ENCODE data around the gene SLC22A23. TPM values are rescaled to one million over a fixed set of nuclear protein-coding genes. Genes with fewer than 3 reads are reported as not detected.

Gene SLC22A23
- total RNA-seq, 2 experiments from 2014 or later: 0.23 to 0.24 TPM

GRCh38 chr6:3412779-3413500 is 43.9 kb downstream of the SLC22A23 start:
- H3K27ac Mint-ChIP-seq: no peak overlapping the region
- ChIA-PET POLR2A (no interaction called here), CTCF (interaction anchor here (2.9 kb wide), 1 partner anchor 319 kb away, joined by 12 read pairs; no protein-coding TSS in a partner anchor)
- peaks cover 11% of the 10 kb centered on the region for H3K4me1 Mint-ChIP-seq (ENCODE audit: low read depth)
- no peak for DNase-seq
- ATAC-seq: no peak
- H3K27me3 Mint-ChIP-seq (ENCODE audit: low read depth): no peaks in the 10 kb centered on the region
- H3K9me3 Mint-ChIP-seq (ENCODE audit: insufficient read depth): no peaks in the 10 kb centered on the region
- H3K4me3 Mint-ChIP-seq: no peak overlapping the region
- H3K36me3 Mint-ChIP-seq (ENCODE audit: low read depth): no peaks in the 10 kb centered on the region

- ATAC-seq (no peak), DNase-seq (no peak)
- Mint-ChIP-seq H3K9me3 (ENCODE audit: insufficient read depth) (no peaks in the 10 kb centered on the region), H3K27me3 (ENCODE audit: low read depth) (no peaks in the 10 kb centered on the region), H3K27ac (no peak overlapping the region), H3K4me3 (no peak overlapping the region), H3K36me3 (ENCODE audit: low read depth) (no peaks in the 10 kb centered on the region), H3K4me1 (ENCODE audit: low read depth) (peaks cover 11% of the 10 kb centered on the region)
- CTCF ChIA-PET: interaction anchor here (0.8 to 2.8 kb wide), 5 partner anchors 46 to 320 kb away, joined by 3 to 20 read pairs (median 5); no protein-coding TSS in a partner anchor
- POLR2A ChIA-PET: no interaction called here
Measured at GRCh38 chr6:3411967-3412778, 44.7 kb downstream of the SLC22A23 start.

GRCh38 chr6:3410385-3411360 is 46.2 kb downstream of the SLC22A23 start:
- ATAC-seq: peak; percentile 73
- H3K4me1 Mint-ChIP-seq (ENCODE audit: low read depth): peaks cover 11% of the 10 kb centered on the region
- no peak overlapping the region for H3K4me3 Mint-ChIP-seq
- no peaks in the 10 kb centered on the region for H3K36me3 Mint-ChIP-seq (ENCODE audit: low read depth)
- no peaks in the 10 kb centered on the region for H3K27me3 Mint-ChIP-seq (ENCODE audit: low read depth)
- H3K9me3 Mint-ChIP-seq (ENCODE audit: insufficient read depth): no peaks in the 10 kb centered on the region
- DNase-seq: peak; percentile 72
- ChIA-PET POLR2A (no interaction called here), CTCF (interaction anchor here (0.7 to 2.8 kb wide), 17 partner anchors 9 to 324 kb away, joined by 3 to 20 read pairs (median 4); partner anchors contain the start of gene PSMG4)
- H3K27ac Mint-ChIP-seq: no peak overlapping the region

- H3K4me3 Mint-ChIP-seq: no peak overlapping the region
- DNase-seq: no peak
- H3K27ac Mint-ChIP-seq: no peak overlapping the region
Measured at GRCh38 chr6:3409699-3410384, 47.0 kb downstream of the SLC22A23 start.

GRCh38 chr6:3408665-3409064 is 48.2 kb downstream of the SLC22A23 start:
- ChIA-PET POLR2A (no interaction called here), CTCF (no interaction called here)
- peaks cover 4% of the 10 kb centered on the region for H3K4me1 Mint-ChIP-seq (ENCODE audit: low read depth)
- H3K9me3 Mint-ChIP-seq (ENCODE audit: insufficient read depth): no peaks in the 10 kb centered on the region
- no peak overlapping the region for H3K27ac Mint-ChIP-seq
- DNase-seq: no peak
- ATAC-seq: no peak
- H3K36me3 Mint-ChIP-seq (ENCODE audit: low read depth): no peaks in the 10 kb centered on the region
- no peaks in the 10 kb centered on the region for H3K27me3 Mint-ChIP-seq (ENCODE audit: low read depth)
- H3K4me3 Mint-ChIP-seq: no peak overlapping the region

More at GRCh38 chr6:3409699-3410384, 47.0 kb downstream of the SLC22A23 start:
- no peaks in the 10 kb centered on the region for H3K36me3 Mint-ChIP-seq (ENCODE audit: low read depth)
- CTCF ChIA-PET: interaction anchor here (0.7 to 2.8 kb wide), 9 partner anchors 13 to 322 kb away, joined by 3 to 20 read pairs (median 3); no protein-coding TSS in a partner anchor
- H3K27me3 Mint-ChIP-seq (ENCODE audit: low read depth): no peaks in the 10 kb centered on the region
- H3K4me1 Mint-ChIP-seq (ENCODE audit: low read depth): peaks cover 10% of the 10 kb centered on the region
- no peak for ATAC-seq
- H3K9me3 Mint-ChIP-seq (ENCODE audit: insufficient read depth): no peaks in the 10 kb centered on the region
- POLR2A ChIA-PET: no interaction called here

GRCh38 chr6:3407840-3408239 is 49.0 kb downstream of the SLC22A23 start:
- DNase-seq (no peak), ATAC-seq (no peak)
- peaks cover 4% of the 10 kb centered on the region for H3K4me1 Mint-ChIP-seq (ENCODE audit: low read depth)
- H3K27me3 Mint-ChIP-seq (ENCODE audit: low read depth): no peaks in the 10 kb centered on the region
- POLR2A ChIA-PET: no interaction called here
- H3K9me3 Mint-ChIP-seq (ENCODE audit: insufficient read depth): no peaks in the 10 kb centered on the region
- H3K4me3 Mint-ChIP-seq: no peak overlapping the region
- no peaks in the 10 kb centered on the region for H3K36me3 Mint-ChIP-seq (ENCODE audit: low read depth)
- CTCF ChIA-PET: interaction anchor here (1.2 kb wide), 1 partner anchor 324 kb away, joined by 3 read pairs; no protein-coding TSS in a partner anchor
- H3K27ac Mint-ChIP-seq: no peak overlapping the region

GRCh38 chr6:3406891-3407809 is 49.7 kb downstream of the SLC22A23 start:
- no peaks in the 10 kb centered on the region for H3K36me3 Mint-ChIP-seq (ENCODE audit: low read depth)
- H3K4me1 Mint-ChIP-seq (ENCODE audit: low read depth): peaks cover 4% of the 10 kb centered on the region
- no peak for DNase-seq
- no peak for ATAC-seq
- H3K27ac Mint-ChIP-seq: no peak overlapping the region
- POLR2A ChIA-PET: interaction anchor here (0.6 kb wide), 1 partner anchor 1126 kb away, joined by 4 read pairs; no protein-coding TSS in a partner anchor
- CTCF ChIA-PET: interaction anchor here (1.2 kb wide), 1 partner anchor 325 kb away, joined by 3 read pairs; no protein-coding TSS in a partner anchor
- no peaks in the 10 kb centered on the region for H3K27me3 Mint-ChIP-seq (ENCODE audit: low read depth)
- H3K4me3 Mint-ChIP-seq: no peak overlapping the region
- no peaks in the 10 kb centered on the region for H3K9me3 Mint-ChIP-seq (ENCODE audit: insufficient read depth)

- Mint-ChIP-seq H3K4me1 (ENCODE audit: low read depth) (peaks cover 4% of the 10 kb centered on the region), H3K9me3 (ENCODE audit: insufficient read depth) (no peaks in the 10 kb centered on the region), H3K36me3 (ENCODE audit: low read depth) (no peaks in the 10 kb centered on the region), H3K27ac (no peak overlapping the region), H3K27me3 (ENCODE audit: low read depth) (no peaks in the 10 kb centered on the region), H3K4me3 (no peak overlapping the region)
- no peak for ATAC-seq
- POLR2A ChIA-PET: no interaction called here
- CTCF ChIA-PET: no interaction called here
- DNase-seq: no peak
Measured at GRCh38 chr6:3406362-3406821, 50.5 kb downstream of the SLC22A23 start.

- Mint-ChIP-seq H3K4me1 (ENCODE audit: low read depth) (no peaks in the 10 kb centered on the region), H3K27ac (no peak overlapping the region), H3K36me3 (ENCODE audit: low read depth) (no peaks in the 10 kb centered on the region), H3K27me3 (ENCODE audit: low read depth) (no peaks in the 10 kb centered on the region), H3K9me3 (ENCODE audit: insufficient read depth) (no peaks in the 10 kb centered on the region), H3K4me3 (no peak overlapping the region)
- ChIA-PET CTCF (no interaction called here), POLR2A (no interaction called here)
- no peak for ATAC-seq
- DNase-seq: no peak
Measured at GRCh38 chr6:3405679-3406078, 51.2 kb downstream of the SLC22A23 start.

- Mint-ChIP-seq H3K4me1 (ENCODE audit: low read depth) (no peaks in the 10 kb centered on the region), H3K27me3 (ENCODE audit: low read depth) (no peaks in the 10 kb centered on the region), H3K4me3 (no peak overlapping the region), H3K9me3 (ENCODE audit: insufficient read depth) (no peaks in the 10 kb centered on the region), H3K27ac (no peak overlapping the region), H3K36me3 (ENCODE audit: low read depth) (no peaks in the 10 kb centered on the region)
- ATAC-seq (no peak), DNase-seq (no peak)
- POLR2A ChIA-PET: no interaction called here
- CTCF ChIA-PET: no interaction called here
Measured at GRCh38 chr6:3405182-3405518, 51.7 kb downstream of the SLC22A23 start.

All from activated CD8-positive, alpha-beta T cell treated with anti-CD3 and anti-CD28 coated beads, Interleukin-2, amount 10 ng/mL, durations not matched to agents 7 days and 5 days (primary cell).